Vagina (tissue), 2 donors: ENCODE measurements around the gene C1QTNF5. TPM values are rescaled to one million over a fixed set of nuclear protein-coding genes. Genes with fewer than 3 reads are reported as not detected.

Source experiments
- DNase-seq, 2 donors: peaks; one replicate each; pipeline ENCODE4 v3.0.0-alpha.2; 2017; ENCODE audit errors: extremely low spot score in 2 of 2
- H3K27ac ChIP-seq: fragments of 200-600 bp; sonication (generic); one replicate; pipeline ENCODE4 v1.5.1; 2019
- H3K27me3 ChIP-seq: fragments of 200-600 bp; sonication (generic); one replicate; pipeline ENCODE4 v1.5.1; 2019
- H3K36me3 ChIP-seq, 2 donors: fragments of 200-600 bp; sonication (generic); one replicate each; pipeline ENCODE4 v1.5.1; 2017 to 2019
- H3K4me1 ChIP-seq: fragments of 200-600 bp; sonication (generic); one replicate; pipeline ENCODE4 v1.5.1; 2019
- H3K4me3 ChIP-seq, 2 donors: fragments of 200-600 bp; sonication (generic); 1 replicate in 1 of 2; 2 replicates in 1 of 2; pipeline ENCODE4 v1.5.1; 2016 to 2019
- H3K9me3 ChIP-seq: fragments of 200-600 bp; sonication (generic); one replicate; pipeline ENCODE4 v1.5.1; 2019
- POLR2A ChIP-seq, 2 donors: fragments of 450-650 bp; IDR thresholded peaks; one replicate each; pipeline ENCODE4 v1.6.1; 2017; ENCODE audit warnings: antibody characterized with exemption in 2 of 2, mild to moderate bottlenecking in 2 of 2, moderate library complexity in 2 of 2
- POLR2AphosphoS5 ChIP-seq, 2 donors: sonication (generic); formaldehyde crosslinking; IDR thresholded peaks; one replicate each; pipeline ENCODE4 v1.9.0; 2017; ENCODE audit warnings: antibody characterized with exemption in 2 of 2, mild to moderate bottlenecking in 2 of 2, low read depth in 1 of 2; ENCODE audit not compliant: insufficient read depth in 1 of 2
- intact Hi-C: fragments of 100-400 bp; cut with DNase I; formaldehyde crosslinking; loops from one replicate; pipeline ENCODE4 v1.15.1; 2023
- total RNA-seq: library from RNA; depleted of rRNA; stranded (reverse); fragments of >200 nt; gene quantifications from one replicate; pipeline ENCODE4 v1.2.3, GENCODE V29; 2016
- TF ChIP-seq, protein P1 (sequence below), 3 experiments: fragments of 450-650 bp in 2 of 3; fragments of 200-600 bp in 1 of 3; sonication (generic) in 1 of 3; IDR thresholded peaks; one replicate each; pipeline ENCODE4 v1.5.1; 2017 to 2019; ENCODE audit warnings: antibody characterized with exemption in 3 of 3, mild to moderate bottlenecking in 2 of 3, moderate library complexity in 2 of 3

The C1QTNF5 gene
- total RNA-seq, 1 donor from 2014 or later, result 32.2 TPM

DNA sequence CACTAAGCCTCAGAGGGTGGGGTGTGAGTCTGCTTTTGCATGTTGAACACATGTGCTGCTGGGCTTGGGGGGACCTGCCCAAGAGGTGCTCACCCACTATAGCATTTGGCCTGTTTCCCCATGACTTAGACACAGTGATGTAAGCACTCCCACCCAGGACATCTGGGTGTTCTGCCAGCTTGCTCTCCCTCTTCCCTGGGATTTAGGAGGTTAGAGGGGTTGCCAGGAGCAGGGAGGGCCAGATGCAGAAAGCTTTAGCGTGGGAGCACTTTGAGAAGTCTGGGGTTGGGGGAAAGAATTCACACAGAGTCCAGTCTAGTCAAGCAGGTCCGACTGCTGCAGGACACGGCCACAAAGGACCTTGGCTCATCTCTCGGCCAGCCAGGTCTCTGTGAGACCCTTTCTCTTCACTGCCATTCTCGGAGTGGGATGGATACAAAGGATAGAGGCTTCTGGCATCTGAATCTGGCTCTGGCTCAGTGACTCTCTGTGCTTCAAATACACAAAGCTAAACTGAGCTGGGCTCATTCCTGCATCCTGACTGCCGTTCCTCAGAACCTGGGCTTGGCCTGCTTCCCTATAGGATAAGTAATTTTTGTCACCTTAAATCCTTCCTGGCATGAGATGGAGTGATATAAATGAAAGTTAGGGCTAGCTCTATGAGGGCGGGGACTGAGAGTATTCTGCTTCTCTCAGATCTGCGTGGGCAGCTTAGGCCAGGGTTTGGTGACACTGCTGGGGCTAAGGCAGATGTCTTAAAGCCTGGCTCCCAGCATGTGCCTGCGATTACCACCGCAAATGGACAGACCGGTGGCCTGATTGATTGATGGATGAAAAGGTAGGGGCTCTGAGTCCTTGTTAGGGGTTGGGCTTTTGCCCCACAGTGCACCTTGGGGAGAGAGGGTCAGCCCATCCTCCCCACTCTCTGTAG, 26.3 kb upstream of the C1QTNF5 start:
- no peak overlapping the region for H3K4me3 ChIP-seq
- no peaks in the 10 kb centered on the region for H3K36me3 ChIP-seq
- TF ChIP-seq POLR2A (IDR thresholded peaks at IDR 0.05) (no peak), POLR2AphosphoS5 (IDR thresholded peaks at IDR 0.05; ENCODE audit: insufficient read depth in 1 of 2, low read depth in 1 of 2) (no peak)
- TF ChIP-seq, protein P1, sequence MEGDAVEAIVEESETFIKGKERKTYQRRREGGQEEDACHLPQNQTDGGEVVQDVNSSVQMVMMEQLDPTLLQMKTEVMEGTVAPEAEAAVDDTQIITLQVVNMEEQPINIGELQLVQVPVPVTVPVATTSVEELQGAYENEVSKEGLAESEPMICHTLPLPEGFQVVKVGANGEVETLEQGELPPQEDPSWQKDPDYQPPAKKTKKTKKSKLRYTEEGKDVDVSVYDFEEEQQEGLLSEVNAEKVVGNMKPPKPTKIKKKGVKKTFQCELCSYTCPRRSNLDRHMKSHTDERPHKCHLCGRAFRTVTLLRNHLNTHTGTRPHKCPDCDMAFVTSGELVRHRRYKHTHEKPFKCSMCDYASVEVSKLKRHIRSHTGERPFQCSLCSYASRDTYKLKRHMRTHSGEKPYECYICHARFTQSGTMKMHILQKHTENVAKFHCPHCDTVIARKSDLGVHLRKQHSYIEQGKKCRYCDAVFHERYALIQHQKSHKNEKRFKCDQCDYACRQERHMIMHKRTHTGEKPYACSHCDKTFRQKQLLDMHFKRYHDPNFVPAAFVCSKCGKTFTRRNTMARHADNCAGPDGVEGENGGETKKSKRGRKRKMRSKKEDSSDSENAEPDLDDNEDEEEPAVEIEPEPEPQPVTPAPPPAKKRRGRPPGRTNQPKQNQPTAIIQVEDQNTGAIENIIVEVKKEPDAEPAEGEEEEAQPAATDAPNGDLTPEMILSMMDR (IDR thresholded peaks at IDR 0.05), result no peak
- intact Hi-C loops, result no loop called here
- no peaks in the 10 kb centered on the region for H3K9me3 ChIP-seq
- H3K27ac ChIP-seq, result peak overlapping the region; percentile 79
- no peaks in the 10 kb centered on the region for H3K27me3 ChIP-seq
- H3K4me1 ChIP-seq, result peaks cover 76% of the 10 kb centered on the region
- no peak for DNase-seq

DNA sequence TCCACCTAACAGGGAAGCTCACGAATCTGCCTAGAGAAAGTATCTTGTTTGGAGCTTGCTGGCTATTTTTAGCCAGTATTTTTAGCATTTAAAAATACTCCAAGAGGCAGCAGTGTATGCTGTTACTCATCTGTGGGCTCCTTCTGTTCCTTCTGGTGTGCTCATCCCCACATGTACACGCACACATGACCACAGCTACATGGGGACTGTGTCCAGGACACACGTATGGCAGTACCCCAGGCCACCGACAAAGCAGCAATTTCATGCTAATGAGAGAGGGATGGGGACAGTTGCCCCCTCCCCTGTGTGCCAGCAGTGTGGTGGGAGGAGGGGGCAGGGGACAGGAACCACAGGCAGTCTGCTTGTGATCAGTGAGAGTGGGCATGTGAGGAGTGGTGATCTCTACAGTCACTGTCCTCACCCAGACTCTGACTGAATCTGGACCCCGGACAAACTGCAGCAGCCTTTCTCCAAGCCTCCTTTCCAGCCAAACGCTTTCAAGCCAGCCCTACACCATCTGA, 24.4 kb upstream of the C1QTNF5 start:
- TF ChIP-seq, protein P1 (IDR thresholded peaks at IDR 0.05), result no peak
- peak in 1 of 2 donors; percentile 20 for TF ChIP-seq POLR2AphosphoS5 (IDR thresholded peaks at IDR 0.05; ENCODE audit: insufficient read depth in 1 of 2, low read depth in 1 of 2)
- Histone ChIP-seq H3K36me3 (no peaks in the 10 kb centered on the region), H3K9me3 (no peaks in the 10 kb centered on the region), H3K27me3 (no peaks in the 10 kb centered on the region), H3K27ac (peak overlapping the region; percentile 79), H3K4me3 (no peak overlapping the region), H3K4me1 (peaks cover 68% of the 10 kb centered on the region)
- intact Hi-C loops, result no loop called here
- no peak for DNase-seq

DNA sequence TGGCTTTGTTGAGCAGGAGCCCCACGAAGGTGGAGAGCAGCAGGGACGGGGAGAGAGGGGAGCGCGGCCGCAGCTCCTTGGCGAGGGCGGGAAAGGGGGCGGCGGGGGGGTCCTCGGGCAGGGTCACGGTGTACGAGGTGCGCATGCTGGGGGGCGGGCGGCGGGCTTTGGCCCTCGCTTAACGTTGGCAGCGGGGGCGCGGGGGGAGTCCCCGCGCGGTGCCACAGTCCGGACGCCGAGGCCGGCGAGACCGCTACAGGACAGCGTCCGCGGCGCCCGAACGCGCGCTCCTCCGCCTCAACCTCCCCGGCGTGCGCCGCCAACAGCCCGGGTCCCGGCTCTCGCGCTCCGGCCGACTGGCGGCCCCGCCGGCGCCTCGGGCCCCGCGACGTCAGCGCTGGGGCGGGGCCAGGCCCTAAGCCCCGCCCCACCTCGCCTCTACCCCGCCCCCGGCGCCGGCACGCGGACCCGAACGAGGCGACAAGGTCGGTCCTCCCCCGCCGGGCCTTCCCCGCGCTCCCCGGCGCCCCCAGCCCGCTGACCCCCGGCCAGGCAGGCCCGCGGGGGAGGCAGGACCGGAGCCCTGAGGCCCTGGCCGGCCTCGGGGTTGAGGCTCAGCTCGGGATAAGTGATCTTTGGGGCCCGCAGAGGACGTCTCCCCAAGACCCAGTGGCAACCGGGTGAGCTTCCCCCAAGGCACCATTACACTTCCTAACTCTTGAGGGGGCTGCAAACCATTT, 23.3 kb upstream of the C1QTNF5 start:
- H3K27me3 ChIP-seq, result no peaks in the 10 kb centered on the region
- H3K9me3 ChIP-seq, result no peaks in the 10 kb centered on the region
- no peak for DNase-seq
- H3K36me3 ChIP-seq, result no peaks in the 10 kb centered on the region
- intact Hi-C loops, result no loop called here
- H3K4me3 ChIP-seq, result peak overlapping the region; percentile 41 to 67
- TF ChIP-seq POLR2AphosphoS5 (IDR thresholded peaks at IDR 0.05; ENCODE audit: insufficient read depth in 1 of 2, low read depth in 1 of 2) (no peak), POLR2A (IDR thresholded peaks at IDR 0.05) (peak in 1 of 2 donors; percentile 41)
- TF ChIP-seq, protein P1 (IDR thresholded peaks at IDR 0.05), result no peak
- peak overlapping the region; percentile 79 for H3K27ac ChIP-seq
- H3K4me1 ChIP-seq, result peaks cover 57% of the 10 kb centered on the region

DNA sequence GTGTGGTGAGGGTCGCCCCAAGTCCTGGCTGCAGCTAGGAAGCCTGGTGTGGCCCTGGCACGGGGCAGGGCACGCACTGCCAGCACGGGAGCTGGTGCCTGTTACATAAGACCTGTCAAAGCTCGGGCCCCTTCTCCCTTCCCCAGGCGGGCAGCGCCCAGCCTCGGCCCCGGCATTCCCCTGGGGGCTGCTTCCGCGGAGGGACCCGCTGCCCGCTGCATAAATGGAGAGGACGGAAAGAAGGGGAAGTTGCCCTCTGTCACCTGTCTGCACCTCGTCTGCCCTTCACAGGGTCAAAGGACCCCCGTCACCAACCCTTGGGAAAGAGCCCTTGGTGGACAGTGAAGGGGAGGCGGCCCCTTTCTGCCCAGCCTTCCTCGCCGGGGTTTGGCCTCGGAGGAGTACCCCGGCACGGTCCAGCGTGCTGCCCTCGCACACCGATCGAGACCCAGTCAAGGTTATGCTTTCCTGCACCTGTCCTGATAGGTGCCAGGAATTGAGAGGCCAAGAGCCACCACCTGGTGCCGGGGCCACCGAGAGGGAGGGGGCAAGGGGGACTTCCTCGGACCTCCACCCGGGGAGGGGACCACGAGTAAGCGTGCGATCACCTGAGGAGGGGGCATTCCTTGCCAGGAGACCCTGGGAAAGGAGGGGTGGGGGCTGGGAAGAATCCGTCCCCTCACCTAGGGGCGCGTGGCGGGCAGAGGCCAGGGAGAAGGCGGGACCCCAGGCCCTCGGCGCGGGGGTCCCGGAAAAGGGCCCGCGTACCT, 22.6 kb upstream of the C1QTNF5 start:
- Histone ChIP-seq H3K4me3 (peak overlapping the region; percentile 41 to 67), H3K27me3 (no peaks in the 10 kb centered on the region)
- intact Hi-C loops, result no loop called here

More for the DNA sequence above, 22.6 kb upstream of the C1QTNF5 start:
- H3K9me3 ChIP-seq, result no peaks in the 10 kb centered on the region
- TF ChIP-seq, protein P1 (IDR thresholded peaks at IDR 0.05), result no peak
- TF ChIP-seq POLR2A (IDR thresholded peaks at IDR 0.05), result no peak
- TF ChIP-seq POLR2AphosphoS5 (IDR thresholded peaks at IDR 0.05; ENCODE audit: insufficient read depth in 1 of 2, low read depth in 1 of 2), result no peak
- peaks cover 50% of the 10 kb centered on the region for H3K4me1 ChIP-seq
- no peaks in the 10 kb centered on the region for H3K36me3 ChIP-seq
- no peak for DNase-seq
- peak overlapping the region; percentile 79 for H3K27ac ChIP-seq
